LNCaP clone FGC (cell line): ENCODE measurements around the gene CCL25.

Experiments
- DNase-seq: peaks from one replicate; pipeline ENCODE4 v3.0.0-alpha.2; 2011; ENCODE audit warnings: low read depth
- H3K4me3 ChIP-seq: 2 replicates; pipeline ENCODE4 v1.5.1; 2011; ENCODE audit warnings: mild to moderate bottlenecking, low read depth, low read length, control low read depth
- TF ChIP-seq, protein P1 (sequence below): IDR thresholded peaks from 2 replicates; pipeline ENCODE4 v1.5.1; 2012; ENCODE audit warnings: mild to moderate bottlenecking; ENCODE audit not compliant: control insufficient read depth, insufficient read depth; ENCODE audit errors: extremely low read depth

Gene CCL25

DNA sequence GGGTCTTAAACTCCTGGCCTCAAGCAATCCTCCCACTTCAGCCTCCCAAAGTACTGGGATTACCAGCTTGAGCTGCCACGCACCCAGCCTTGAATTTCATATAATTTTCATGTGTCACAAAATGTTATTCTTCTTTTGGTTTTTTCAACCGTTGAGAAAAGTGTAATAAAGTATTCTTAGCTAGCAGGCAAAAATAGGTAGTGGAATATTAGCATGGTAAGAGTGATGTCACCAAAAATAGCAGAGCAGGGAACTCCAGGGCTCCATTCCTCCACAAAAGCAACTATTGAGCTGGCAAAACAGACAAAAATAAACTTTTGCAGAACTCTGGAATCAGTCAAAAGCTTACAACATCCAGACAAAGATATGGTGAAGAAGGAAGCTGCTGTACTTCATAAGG, 52.9 kb downstream of the CCL25 start:
- H3K4me3 ChIP-seq = no peak overlapping the region
- TF ChIP-seq, protein P1, sequence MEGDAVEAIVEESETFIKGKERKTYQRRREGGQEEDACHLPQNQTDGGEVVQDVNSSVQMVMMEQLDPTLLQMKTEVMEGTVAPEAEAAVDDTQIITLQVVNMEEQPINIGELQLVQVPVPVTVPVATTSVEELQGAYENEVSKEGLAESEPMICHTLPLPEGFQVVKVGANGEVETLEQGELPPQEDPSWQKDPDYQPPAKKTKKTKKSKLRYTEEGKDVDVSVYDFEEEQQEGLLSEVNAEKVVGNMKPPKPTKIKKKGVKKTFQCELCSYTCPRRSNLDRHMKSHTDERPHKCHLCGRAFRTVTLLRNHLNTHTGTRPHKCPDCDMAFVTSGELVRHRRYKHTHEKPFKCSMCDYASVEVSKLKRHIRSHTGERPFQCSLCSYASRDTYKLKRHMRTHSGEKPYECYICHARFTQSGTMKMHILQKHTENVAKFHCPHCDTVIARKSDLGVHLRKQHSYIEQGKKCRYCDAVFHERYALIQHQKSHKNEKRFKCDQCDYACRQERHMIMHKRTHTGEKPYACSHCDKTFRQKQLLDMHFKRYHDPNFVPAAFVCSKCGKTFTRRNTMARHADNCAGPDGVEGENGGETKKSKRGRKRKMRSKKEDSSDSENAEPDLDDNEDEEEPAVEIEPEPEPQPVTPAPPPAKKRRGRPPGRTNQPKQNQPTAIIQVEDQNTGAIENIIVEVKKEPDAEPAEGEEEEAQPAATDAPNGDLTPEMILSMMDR = no peak
- no peak for DNase-seq

DNA sequence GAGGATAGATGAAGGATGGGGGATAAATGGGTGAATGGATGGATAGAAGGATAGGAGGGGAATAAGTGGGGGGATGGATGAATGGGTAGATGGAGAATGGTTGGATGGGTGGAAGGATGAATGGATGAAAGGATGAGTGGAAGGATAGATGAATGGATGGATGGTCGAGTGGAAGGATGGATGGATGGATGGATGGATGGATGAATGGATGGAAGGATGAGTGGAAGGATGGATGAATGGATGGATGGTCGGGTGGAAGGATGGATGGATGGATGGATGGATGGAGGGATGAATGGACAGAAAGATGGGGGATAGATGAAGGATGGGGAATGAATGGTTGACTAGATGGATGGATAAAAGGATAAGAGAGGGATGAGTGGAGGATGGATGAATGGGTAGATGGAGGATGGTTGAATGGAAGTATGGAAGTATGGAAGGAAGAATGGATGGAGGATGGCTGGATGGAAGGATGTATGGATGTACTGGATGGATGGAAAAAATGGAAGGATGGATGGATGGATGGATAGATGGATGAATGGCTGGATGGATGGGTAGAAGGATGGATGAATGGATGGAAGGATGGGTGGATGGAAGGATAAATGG, 54.8 kb downstream of the CCL25 start:
- TF ChIP-seq, protein P1 = no peak
- no peak for DNase-seq
- H3K4me3 ChIP-seq = no peak overlapping the region

DNA sequence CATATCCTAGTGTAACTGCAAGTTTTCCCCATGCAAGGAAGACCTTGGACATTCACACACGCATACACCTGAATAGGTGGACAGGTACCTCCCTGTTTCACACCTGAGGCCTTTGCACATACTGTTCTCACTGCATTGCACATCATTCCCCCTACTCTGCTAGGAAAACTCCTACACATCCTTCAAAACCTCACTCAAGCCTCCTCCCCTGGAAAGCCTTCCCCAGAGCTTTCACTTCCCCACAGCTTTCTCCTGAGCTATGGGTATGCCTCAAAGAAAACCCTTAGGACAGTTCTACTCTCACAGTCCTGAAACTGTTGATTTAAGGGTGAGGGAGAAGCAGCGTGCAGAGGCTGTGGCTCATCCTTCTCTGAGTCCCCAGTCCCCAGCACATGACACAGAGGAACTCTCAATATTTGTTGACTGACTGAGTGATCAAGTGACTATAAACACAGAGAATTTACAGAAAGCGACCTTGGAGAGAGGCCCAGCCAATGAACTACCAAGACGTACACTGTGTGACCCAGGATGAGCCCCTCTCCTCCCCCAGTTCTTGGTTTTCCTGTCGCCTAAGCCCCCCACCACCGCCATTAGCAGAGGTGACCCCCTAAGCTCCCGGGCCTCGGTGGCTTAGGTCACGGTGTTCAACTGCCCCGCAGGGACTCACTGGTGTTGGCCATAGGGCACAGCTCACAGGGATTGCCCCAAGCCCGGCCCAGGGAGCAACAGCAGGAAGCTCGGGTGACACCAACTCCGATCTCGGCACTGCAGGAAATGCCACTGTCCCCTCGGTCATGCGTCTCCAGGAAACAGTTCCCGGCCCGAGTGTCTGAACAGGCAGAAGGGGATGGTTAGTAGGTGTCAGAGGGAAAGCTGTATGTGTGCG, 56.2 kb downstream of the CCL25 start:
- H3K4me3 ChIP-seq = no peak overlapping the region
- no peak for DNase-seq
- TF ChIP-seq, protein P1 = no peak

DNA sequence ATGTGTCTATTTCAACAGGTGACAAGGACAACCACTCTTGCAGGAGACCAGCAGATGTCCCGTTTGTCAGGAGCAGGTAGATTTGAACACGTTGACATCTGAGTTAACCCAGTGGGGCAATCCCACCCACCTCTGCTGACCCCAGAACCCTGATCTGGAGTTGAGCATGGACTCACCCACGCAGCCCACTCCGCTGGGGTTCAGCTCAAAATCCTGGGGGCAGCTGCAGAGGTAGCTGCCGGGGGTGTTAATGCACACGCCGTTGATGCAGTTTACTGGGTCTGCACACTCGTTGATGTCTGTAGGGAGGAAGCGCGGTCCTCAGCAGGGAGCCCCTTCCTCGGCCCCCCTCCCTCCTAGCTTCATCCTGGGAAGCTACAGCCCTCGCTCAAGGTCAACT, 56.9 kb downstream of the CCL25 start:
- DNase-seq = no peak
- H3K4me3 ChIP-seq = no peak overlapping the region
- TF ChIP-seq, protein P1 = no peak

DNA sequence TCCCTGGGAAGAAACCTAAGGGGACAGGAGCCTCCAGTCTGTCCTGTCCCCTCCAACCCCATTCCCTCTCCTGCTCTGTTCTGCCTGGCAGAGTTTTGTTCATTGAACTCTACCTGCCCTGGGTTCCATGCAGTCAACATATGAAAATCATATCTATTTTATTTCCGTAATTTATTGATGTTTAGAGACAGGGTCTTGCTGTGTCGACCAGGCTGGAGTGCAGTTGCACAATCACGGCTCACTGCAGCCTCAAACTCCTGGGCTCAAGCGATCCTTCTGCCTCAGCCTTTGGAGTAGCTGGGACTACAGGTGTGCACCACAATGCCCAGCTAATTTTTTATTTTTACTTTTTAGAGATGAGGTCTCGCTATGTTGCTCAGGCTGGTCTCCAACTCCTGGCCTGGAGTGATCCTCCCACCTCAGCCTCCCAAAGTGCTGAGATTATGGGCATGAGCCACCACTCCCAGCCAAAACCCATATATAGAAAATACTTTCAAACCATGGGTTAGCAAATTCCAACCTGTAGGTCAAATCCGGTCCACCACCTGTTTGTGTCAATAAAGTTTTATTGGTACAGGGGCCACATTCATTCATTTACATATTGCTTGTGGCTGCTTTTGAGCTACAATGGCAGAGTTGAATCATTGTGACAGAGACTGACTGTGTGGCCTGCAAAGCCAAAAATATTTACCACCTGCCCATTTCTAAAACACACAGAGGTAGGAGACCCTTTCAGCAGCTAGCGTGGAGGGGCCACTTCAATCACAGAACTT, 57.5 kb downstream of the CCL25 start:
- H3K4me3 ChIP-seq = no peak overlapping the region
- TF ChIP-seq, protein P1 = no peak
- no peak for DNase-seq

DNA sequence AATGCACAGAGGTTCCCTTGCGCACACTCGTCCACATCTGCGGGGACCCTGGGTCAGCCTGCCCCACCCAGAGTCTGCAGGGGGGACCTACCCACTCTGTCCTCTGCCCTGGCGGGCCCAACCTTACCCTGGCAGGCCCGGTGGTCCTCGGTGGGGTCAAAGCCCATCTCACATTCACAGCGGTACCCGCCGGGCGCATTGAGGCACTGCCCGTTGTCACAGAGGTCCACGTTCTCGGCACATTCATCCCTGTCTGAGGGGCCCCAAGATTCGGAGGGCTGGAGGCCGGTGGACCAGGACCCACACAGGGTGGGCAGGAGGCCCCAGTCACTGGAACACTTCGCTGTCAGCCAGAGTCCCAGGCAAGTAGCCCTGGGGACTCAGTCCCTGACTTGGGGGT, 58.4 kb downstream of the CCL25 start:
- DNase-seq = no peak
- TF ChIP-seq, protein P1 = no peak
- no peak overlapping the region for H3K4me3 ChIP-seq
